Aorta (tissue), 5 donors: ENCODE data around the gene CEP350. TPM values are rescaled to one million over a fixed set of nuclear protein-coding genes. Genes with fewer than 3 reads are reported as not detected.
"Not testable (repeated sequence)": the region's sequence is repeated elsewhere in the genome, so short reads cannot be mapped to it uniquely, and the experiment has no call there.

Experiments used
- ATAC-seq: fragments of 200-7000 bp; cut with Tn5 transposase; one replicate; pipeline ENCODE4 v1.9.1; 2022; ENCODE audit warnings: moderate library complexity; ENCODE audit not compliant: low FRiP score
- DNase-seq, 2 donors: peaks; one replicate each; pipeline ENCODE4 v3.0.0-alpha.2; 2020
- H3K27ac ChIP-seq, 2 donors: one replicate each; pipeline ENCODE4 v1.5.1; 2013; ENCODE audit warnings: low read length in 2 of 2, mild to moderate bottlenecking in 2 of 2, moderate library complexity in 2 of 2, control low read depth in 1 of 2, inconsistent platforms in 1 of 2, low read depth in 1 of 2
- H3K27me3 ChIP-seq, 2 donors: one replicate each; pipeline ENCODE4 v1.6.1; 2013; ENCODE audit warnings: control low read depth in 1 of 2, low read length in 1 of 2, mild to moderate bottlenecking in 1 of 2, moderate library complexity in 1 of 2; ENCODE audit not compliant: insufficient read depth in 2 of 2, control insufficient read depth in 1 of 2
- H3K36me3 ChIP-seq, 2 donors: one replicate each; pipeline ENCODE4 v1.6.1; 2013; ENCODE audit warnings: control low read depth in 1 of 2, low read length in 1 of 2, mild to moderate bottlenecking in 1 of 2; ENCODE audit not compliant: insufficient read depth in 2 of 2, control insufficient read depth in 1 of 2
- H3K4me1 ChIP-seq, 2 donors: one replicate each; pipeline ENCODE4 v1.6.1; 2013; ENCODE audit warnings: low read length in 2 of 2, control low read depth in 1 of 2, mild to moderate bottlenecking in 1 of 2, moderate library complexity in 1 of 2; ENCODE audit not compliant: insufficient read depth in 2 of 2, control insufficient read depth in 1 of 2
- H3K4me3 ChIP-seq, 2 donors: one replicate each; pipeline ENCODE4 v1.5.1; 2013; ENCODE audit warnings: low read length in 2 of 2, control low read depth in 1 of 2, mild to moderate bottlenecking in 1 of 2
- H3K9me3 ChIP-seq: one replicate; pipeline ENCODE4 v1.6.1; 2013; ENCODE audit warnings: mild to moderate bottlenecking, low read length; ENCODE audit not compliant: control insufficient read depth
- WGBS, 2 donors: extraction: QIAGEN DNeasy Blood & Tissue Kit; methylation state at CpG; one replicate each; pipeline ENCODE4 v1.1.7; 2013; 5-methylcytosine and 5-hydroxymethylcytosine counted together
- intact Hi-C, 2 donors: fragments of 100-400 bp; cut with DNase I; formaldehyde crosslinking; loops; one replicate each; pipeline versions ENCODE4 v1.14.2 to v1.15.0; 2022
- polyA plus RNA-seq, 2 donors: library from polyadenylated mRNA; stranded (reverse); fragments of 200-250 nt; gene quantifications; one replicate each; pipeline ENCODE4 v1.2.3, GENCODE V29; 2013
- total RNA-seq, 2 donors: library from RNA; stranded (reverse); fragmentation: NEBNext Ultra II Directional; extraction: Animal tissue kit (Norgen Biotek cat#: 25700); gene quantifications; one replicate each; pipeline ENCODE4 v1.2.1, GENCODE V29; 2021
- donor health status: healthy with polysubstance abuse.
- donor health status: Bipolar disorder and iron deficiency.
- donor health status: DM: no; HTN: no; CAD: no.
- donor health status: DM: no; HTN: no; CAD: no.
- donor health status: DM: yes; HTN: yes; CAD: no.

Gene CEP350
- total and polyA plus RNA-seq, 4 donors: 4.3 to 61.3 (median 29.4) TPM

DNA sequence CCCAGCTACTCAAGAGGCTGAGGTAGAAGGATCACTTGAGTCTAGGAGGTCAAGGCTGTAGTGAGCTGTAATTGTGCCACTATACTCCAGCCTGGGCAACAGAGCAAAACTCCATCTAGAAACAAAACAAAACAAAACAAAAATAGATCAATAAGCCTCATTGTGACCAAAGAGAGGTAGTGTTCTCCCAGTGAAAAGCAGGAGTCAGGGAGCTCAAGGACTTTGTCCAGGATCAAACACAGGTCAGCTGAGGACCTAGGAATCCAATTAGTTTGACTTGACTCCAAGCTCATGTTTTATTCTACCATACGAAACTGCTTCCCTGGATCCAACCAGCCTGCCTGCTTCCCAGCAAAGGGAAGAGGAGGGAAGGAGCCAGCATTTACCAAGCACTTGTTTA is 178.6 kb downstream of the CEP350 start:
- 55 to 60% methylated on average over 1 of the region's 1 CpG for WGBS, 2 donors
- ATAC-seq (no peak), DNase-seq (no peak)
- Histone ChIP-seq H3K9me3 (peaks cover 2% of the 10 kb centered on the region), H3K27me3 (peaks cover 0 to 1% of the 10 kb centered on the region in 2 donors), H3K4me1 (no peaks in the 10 kb centered on the region), H3K4me3 (no peak overlapping the region), H3K27ac (no peak overlapping the region), H3K36me3 (no peaks in the 10 kb centered on the region)
- intact Hi-C loops: no loop called here

GRCh38 chr1:180133688-180134087 is 179.1 kb downstream of the CEP350 start:
- H3K36me3 ChIP-seq, H3K4me3 ChIP-seq, H3K9me3 ChIP-seq, H3K4me1 ChIP-seq, intact Hi-C loops, H3K27me3 ChIP-seq, ATAC-seq, DNase-seq, H3K27ac ChIP-seq: not testable (repeated sequence)
- 80 to 88% methylated on average over 9 of the region's 9 CpGs for WGBS, 2 donors

DNA sequence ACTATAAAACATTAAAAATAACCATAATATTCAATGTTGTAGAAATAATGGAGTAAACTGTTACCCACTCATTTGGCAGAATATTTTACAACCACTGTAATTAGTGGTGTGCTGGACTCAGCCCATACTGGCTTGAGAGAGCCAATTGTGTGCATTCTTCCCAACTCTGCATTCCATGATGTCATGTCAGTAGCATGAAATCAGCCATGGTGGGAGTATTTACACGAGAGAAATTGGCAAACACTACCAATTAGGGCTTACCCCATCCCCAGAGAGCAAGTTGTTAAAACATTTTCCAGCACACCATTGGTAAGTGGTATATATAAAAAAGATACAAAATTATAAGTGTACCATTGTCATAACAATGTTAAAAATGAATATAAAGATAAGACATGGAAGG is 180.9 kb downstream of the CEP350 start:
- Histone ChIP-seq H3K27me3 (peaks cover 0 to 2% of the 10 kb centered on the region in 2 donors), H3K4me3 (no peak overlapping the region), H3K9me3 (peaks cover 2% of the 10 kb centered on the region), H3K36me3 (no peaks in the 10 kb centered on the region), H3K27ac (no peak overlapping the region), H3K4me1 (no peaks in the 10 kb centered on the region)
- DNase-seq: no peak
- ATAC-seq: no peak
- 15 to 20% methylated on average over 1 of the region's 1 CpG for WGBS, 2 donors
- intact Hi-C loops: no loop called here

GRCh38 chr1:180136331-180136967 is 181.8 kb downstream of the CEP350 start:
- intact Hi-C loops: no loop called here

DNA sequence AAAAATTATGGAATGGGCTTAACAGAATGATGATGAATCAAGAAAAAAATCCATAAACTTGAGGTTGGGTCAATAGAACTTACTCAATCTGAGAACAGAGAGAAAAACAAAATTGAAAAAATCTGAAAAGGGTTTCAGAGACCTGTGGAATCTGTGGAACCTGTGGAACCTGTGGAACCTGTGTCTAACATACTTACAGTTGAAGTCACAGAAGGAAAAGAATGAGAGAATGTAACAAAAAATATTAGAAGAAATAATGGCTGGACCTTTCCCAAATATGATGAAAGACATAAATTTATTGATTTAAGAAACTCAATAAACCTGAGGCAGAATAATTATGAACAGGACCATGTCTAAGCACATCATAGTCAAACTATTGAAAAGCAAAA is 182.4 kb downstream of the CEP350 start:
- H3K4me3 ChIP-seq: no peak overlapping the region
- intact Hi-C loops: no loop called here
- no peak for ATAC-seq
- H3K27me3 ChIP-seq: peaks cover 0 to 2% of the 10 kb centered on the region in 2 donors
- DNase-seq: no peak
- H3K36me3 ChIP-seq: no peaks in the 10 kb centered on the region
- peaks cover 2% of the 10 kb centered on the region for H3K9me3 ChIP-seq
- no peak overlapping the region for H3K27ac ChIP-seq
- no peaks in the 10 kb centered on the region for H3K4me1 ChIP-seq

More at GRCh38 chr1:180136331-180136967, 181.8 kb downstream of the CEP350 start:
- DNase-seq (no peak), ATAC-seq (no peak)
- no peak overlapping the region for H3K4me3 ChIP-seq
- peaks cover 2% of the 10 kb centered on the region for H3K9me3 ChIP-seq
- H3K36me3 ChIP-seq: no peaks in the 10 kb centered on the region
- no peaks in the 10 kb centered on the region for H3K4me1 ChIP-seq
- peaks cover 0 to 2% of the 10 kb centered on the region in 2 donors for H3K27me3 ChIP-seq
- WGBS, 2 donors: 26 to 28% methylated on average over 4 of the region's 4 CpGs
- no peak overlapping the region for H3K27ac ChIP-seq

DNA sequence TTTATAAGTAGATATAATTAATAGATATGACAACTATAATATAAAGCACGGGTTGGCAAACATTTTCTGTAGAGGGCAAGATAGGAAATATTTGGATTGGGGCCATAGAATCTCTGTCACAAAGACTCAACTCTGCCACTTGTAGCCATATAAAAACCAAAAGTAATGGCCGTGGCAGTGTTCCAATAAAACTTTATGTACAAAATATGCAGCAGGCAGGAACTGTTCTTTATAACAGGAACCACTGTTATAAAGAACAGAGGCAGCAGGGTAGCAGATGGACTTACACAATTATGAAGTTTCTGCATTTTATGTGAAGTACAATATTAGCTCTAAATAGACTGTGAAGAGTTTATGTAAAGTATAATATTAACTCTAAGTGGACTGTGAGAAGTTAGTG is 183.2 kb downstream of the CEP350 start:
- WGBS, 2 donors: 62 to 66% methylated on average over 2 of the region's 2 CpGs
- Histone ChIP-seq H3K36me3 (no peaks in the 10 kb centered on the region), H3K27ac (no peak overlapping the region), H3K27me3 (peaks cover 0 to 2% of the 10 kb centered on the region in 2 donors), H3K4me1 (no peaks in the 10 kb centered on the region), H3K4me3 (no peak overlapping the region), H3K9me3 (peaks cover 2% of the 10 kb centered on the region)
- ATAC-seq: no peak
- intact Hi-C loops: no loop called here
- DNase-seq: no peak

- intact Hi-C loops: no loop called here
- Histone ChIP-seq H3K36me3 (no peaks in the 10 kb centered on the region), H3K4me3 (no peak overlapping the region), H3K4me1 (no peaks in the 10 kb centered on the region), H3K9me3 (no peaks in the 10 kb centered on the region), H3K27me3 (peaks cover 0 to 2% of the 10 kb centered on the region in 2 donors), H3K27ac (no peak overlapping the region)
- 81 to 82% methylated on average over 6 of the region's 6 CpGs for WGBS, 2 donors
- ATAC-seq (no peak), DNase-seq (no peak)
Observed at GRCh38 chr1:180141381-180141934, 186.8 kb downstream of the CEP350 start.

- Histone ChIP-seq H3K4me1 (no peaks in the 10 kb centered on the region), H3K27me3 (no peaks in the 10 kb centered on the region), H3K27ac (no peak overlapping the region), H3K4me3 (no peak overlapping the region), H3K36me3 (no peaks in the 10 kb centered on the region), H3K9me3 (no peaks in the 10 kb centered on the region)
- ATAC-seq: no peak
- intact Hi-C loops: no loop called here
- 72% methylated on average over 3 of the region's 3 CpGs for WGBS, 2 donors
- no peak for DNase-seq
Observed at GRCh38 chr1:180143359-180143758, 188.7 kb downstream of the CEP350 start.

- intact Hi-C loops: no loop called here
- no peak for DNase-seq
- no peak for ATAC-seq
- no peaks in the 10 kb centered on the region for H3K9me3 ChIP-seq
- no peak overlapping the region for H3K4me3 ChIP-seq
- H3K4me1 ChIP-seq: no peaks in the 10 kb centered on the region
- 64 to 71% methylated on average over 6 of the region's 6 CpGs for WGBS, 2 donors
- H3K36me3 ChIP-seq: no peaks in the 10 kb centered on the region
- H3K27me3 ChIP-seq: no peaks in the 10 kb centered on the region
- H3K27ac ChIP-seq: no peak overlapping the region
Observed at GRCh38 chr1:180144659-180145357, 190.2 kb downstream of the CEP350 start.
